ENCODE results near the gene ITGB6.
A peak's percentile ranks its signal among the peaks of the same experiment; 100 is the strongest.
"Not testable (repeated sequence)": the region's sequence is repeated elsewhere in the genome, so short reads cannot be mapped to it uniquely, and the experiment has no call there.

ITGB6 gene

DNA sequence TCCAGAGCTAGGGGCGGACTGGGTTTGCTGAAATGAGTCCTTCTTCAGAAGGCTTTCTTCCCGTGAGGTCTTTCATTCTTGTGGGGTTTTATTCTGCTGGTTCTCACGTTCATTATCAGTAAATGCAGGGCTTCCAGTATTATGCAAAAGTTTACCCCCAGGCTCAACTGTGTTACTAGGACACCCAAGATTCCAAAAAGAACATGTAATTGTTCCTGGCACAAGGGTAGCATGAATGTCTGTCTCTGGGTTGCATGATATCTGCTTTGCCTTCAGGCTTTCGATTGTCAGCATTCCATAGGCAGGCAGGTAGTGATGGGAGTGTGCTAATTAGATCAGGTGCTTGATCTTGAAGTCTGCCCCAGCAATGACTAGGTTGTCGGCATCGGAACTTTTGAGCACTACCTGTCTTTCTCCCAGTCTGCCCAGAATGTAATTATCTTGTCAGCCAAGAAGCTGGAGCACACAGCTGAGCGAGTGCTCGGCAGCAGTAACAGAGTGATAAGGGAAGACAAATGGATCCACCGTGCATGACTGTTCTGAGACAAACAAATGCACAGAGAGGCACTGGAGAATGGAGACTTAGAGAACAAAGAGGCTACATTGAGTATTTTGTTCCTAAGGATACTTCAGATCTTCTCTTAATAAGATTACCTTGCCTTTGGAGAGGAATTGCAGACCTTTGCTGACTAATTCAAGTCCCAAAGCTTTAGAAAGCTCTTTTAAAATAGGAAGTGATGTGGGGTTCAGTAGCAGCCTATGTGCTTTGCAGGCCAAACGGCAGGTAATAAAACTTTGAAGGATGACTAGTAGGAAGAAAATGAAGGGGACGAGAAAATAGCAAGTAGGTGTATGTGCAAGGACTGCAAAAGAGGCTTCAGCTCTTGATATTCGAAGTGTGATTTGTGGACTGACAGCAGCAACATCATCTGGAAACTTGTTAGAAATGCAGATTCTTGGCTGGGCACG, 41.9 kb downstream of the ITGB6 start:
- TF ChIP-seq, protein P1, sequence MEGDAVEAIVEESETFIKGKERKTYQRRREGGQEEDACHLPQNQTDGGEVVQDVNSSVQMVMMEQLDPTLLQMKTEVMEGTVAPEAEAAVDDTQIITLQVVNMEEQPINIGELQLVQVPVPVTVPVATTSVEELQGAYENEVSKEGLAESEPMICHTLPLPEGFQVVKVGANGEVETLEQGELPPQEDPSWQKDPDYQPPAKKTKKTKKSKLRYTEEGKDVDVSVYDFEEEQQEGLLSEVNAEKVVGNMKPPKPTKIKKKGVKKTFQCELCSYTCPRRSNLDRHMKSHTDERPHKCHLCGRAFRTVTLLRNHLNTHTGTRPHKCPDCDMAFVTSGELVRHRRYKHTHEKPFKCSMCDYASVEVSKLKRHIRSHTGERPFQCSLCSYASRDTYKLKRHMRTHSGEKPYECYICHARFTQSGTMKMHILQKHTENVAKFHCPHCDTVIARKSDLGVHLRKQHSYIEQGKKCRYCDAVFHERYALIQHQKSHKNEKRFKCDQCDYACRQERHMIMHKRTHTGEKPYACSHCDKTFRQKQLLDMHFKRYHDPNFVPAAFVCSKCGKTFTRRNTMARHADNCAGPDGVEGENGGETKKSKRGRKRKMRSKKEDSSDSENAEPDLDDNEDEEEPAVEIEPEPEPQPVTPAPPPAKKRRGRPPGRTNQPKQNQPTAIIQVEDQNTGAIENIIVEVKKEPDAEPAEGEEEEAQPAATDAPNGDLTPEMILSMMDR (IDR thresholded peaks at IDR 0.05) = no peak
- no peak overlapping the region for H2AFZ ChIP-seq
- H3K79me2 ChIP-seq = no peaks in the 10 kb centered on the region
- H3K9ac ChIP-seq = no peak overlapping the region
- no peak overlapping the region for H3K4me3 ChIP-seq (ENCODE audit: low read depth, low read length)
- no peak overlapping the region for H3K4me2 ChIP-seq (ENCODE audit: low read length)
- H3K36me3 ChIP-seq (ENCODE audit: control insufficient read depth, insufficient read depth, low read length) = no peaks in the 10 kb centered on the region
- no peaks in the 10 kb centered on the region for H3K27me3 ChIP-seq (ENCODE audit: control insufficient read depth, insufficient read depth, low read length)
- no peaks in the 10 kb centered on the region for H3K9me3 ChIP-seq (ENCODE audit: control insufficient read depth, low read length)
- no peaks in the 10 kb centered on the region for H3K4me1 ChIP-seq
- H3K27ac ChIP-seq = no peak overlapping the region

DNA sequence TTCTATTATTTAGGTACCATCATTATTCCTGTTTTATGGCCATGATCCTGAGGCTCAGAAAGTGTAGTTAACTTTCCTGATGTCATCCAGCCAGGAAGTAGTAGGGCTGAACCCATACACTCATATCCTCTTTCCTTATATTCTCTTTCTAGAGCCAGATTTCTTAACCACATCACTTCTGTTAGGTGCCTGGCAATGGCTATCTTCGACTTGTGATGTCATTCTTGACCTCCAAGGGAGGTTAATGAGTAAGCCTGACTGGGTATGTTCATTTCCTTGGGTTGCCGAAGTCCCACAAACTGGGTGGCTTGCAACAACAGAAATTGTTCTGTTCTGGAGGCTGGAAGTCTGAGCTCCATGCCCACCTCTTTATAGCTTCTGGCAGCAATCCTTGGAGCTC, 43.4 kb downstream of the ITGB6 start:
- Histone ChIP-seq H2AFZ (no peak overlapping the region), H3K36me3 (ENCODE audit: control insufficient read depth, insufficient read depth, low read length) (no peaks in the 10 kb centered on the region), H3K9ac (no peak overlapping the region), H3K79me2 (no peaks in the 10 kb centered on the region), H3K27me3 (ENCODE audit: control insufficient read depth, insufficient read depth, low read length) (no peaks in the 10 kb centered on the region), H3K4me3 (ENCODE audit: low read depth, low read length) (no peak overlapping the region), H3K9me3 (ENCODE audit: control insufficient read depth, low read length) (no peaks in the 10 kb centered on the region), H3K4me2 (ENCODE audit: low read length) (no peak overlapping the region), H3K4me1 (no peaks in the 10 kb centered on the region), H3K27ac (no peak overlapping the region)
- TF ChIP-seq, protein P1 (IDR thresholded peaks at IDR 0.05) = no peak

DNA sequence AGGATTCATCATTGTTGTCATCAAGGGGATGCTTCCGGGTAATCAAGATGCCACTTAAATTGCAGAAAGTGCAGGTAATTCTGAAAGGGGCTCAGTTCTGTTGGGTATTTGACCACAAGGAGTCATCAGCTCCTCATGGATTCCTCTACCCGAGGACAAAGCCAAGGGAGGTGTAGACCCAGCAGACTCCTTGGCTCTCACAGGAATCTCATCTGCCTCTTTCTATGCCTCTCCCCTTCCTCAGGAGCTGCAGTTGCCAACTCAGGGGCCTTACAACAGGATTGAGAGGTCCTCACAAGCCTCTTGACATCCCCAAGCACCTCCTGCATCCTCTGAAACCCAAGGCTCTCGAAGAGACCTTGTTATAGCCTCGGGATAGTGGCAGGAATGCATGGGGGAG, 44.0 kb downstream of the ITGB6 start:
- H3K27ac ChIP-seq = no peak overlapping the region
- H3K79me2 ChIP-seq = no peaks in the 10 kb centered on the region
- H3K4me3 ChIP-seq (ENCODE audit: low read depth, low read length) = no peak overlapping the region
- H3K4me2 ChIP-seq (ENCODE audit: low read length) = no peak overlapping the region
- H3K9me3 ChIP-seq (ENCODE audit: control insufficient read depth, low read length) = no peaks in the 10 kb centered on the region
- H3K4me1 ChIP-seq = no peaks in the 10 kb centered on the region
- no peak overlapping the region for H3K9ac ChIP-seq
- TF ChIP-seq, protein P1 (IDR thresholded peaks at IDR 0.05) = peak; percentile 13
- H2AFZ ChIP-seq = no peak overlapping the region
- no peaks in the 10 kb centered on the region for H3K36me3 ChIP-seq (ENCODE audit: control insufficient read depth, insufficient read depth, low read length)
- no peaks in the 10 kb centered on the region for H3K27me3 ChIP-seq (ENCODE audit: control insufficient read depth, insufficient read depth, low read length)

GRCh38 chr2:160148419-160148818, 51.7 kb downstream of the ITGB6 start:
- H3K4me3 ChIP-seq (ENCODE audit: low read depth, low read length); H3K4me1 ChIP-seq; H3K9me3 ChIP-seq (ENCODE audit: control insufficient read depth, low read length); H3K4me2 ChIP-seq (ENCODE audit: low read length); H3K36me3 ChIP-seq (ENCODE audit: control insufficient read depth, insufficient read depth, low read length); H3K79me2 ChIP-seq; H3K27me3 ChIP-seq (ENCODE audit: control insufficient read depth, insufficient read depth, low read length); H3K9ac ChIP-seq; H3K27ac ChIP-seq; H2AFZ ChIP-seq: not testable (repeated sequence)

DNA sequence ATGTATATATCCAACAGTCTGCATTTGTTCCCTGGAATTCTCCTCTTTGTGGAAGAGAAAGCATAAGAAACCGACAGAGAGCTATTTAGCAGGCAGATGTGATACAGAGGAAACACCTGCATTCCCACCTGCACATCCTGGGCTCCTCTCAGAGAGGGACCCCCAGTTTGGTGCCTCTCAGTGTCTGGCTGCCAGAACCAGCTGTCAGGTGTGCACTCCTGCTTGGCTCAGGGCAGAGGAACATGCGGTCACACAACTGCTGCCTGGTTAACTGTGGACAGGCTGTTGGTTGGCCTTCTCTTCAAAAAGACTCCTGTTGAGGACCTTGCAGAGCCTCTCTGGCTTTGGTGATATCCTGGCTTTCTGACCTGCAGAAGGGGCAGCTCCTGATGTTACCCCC, 54.6 kb downstream of the ITGB6 start:
- TF ChIP-seq, protein P1 (IDR thresholded peaks at IDR 0.05) = no peak
- H3K9me3 ChIP-seq (ENCODE audit: control insufficient read depth, low read length) = no peaks in the 10 kb centered on the region
- no peak overlapping the region for H2AFZ ChIP-seq
- H3K79me2 ChIP-seq = no peaks in the 10 kb centered on the region
- no peaks in the 10 kb centered on the region for H3K4me1 ChIP-seq
- H3K9ac ChIP-seq = no peak overlapping the region
- no peak overlapping the region for H3K27ac ChIP-seq
- H3K27me3 ChIP-seq (ENCODE audit: control insufficient read depth, insufficient read depth, low read length) = no peaks in the 10 kb centered on the region
- H3K4me3 ChIP-seq (ENCODE audit: low read depth, low read length) = no peak overlapping the region
- H3K4me2 ChIP-seq (ENCODE audit: low read length) = no peak overlapping the region
- no peaks in the 10 kb centered on the region for H3K36me3 ChIP-seq (ENCODE audit: control insufficient read depth, insufficient read depth, low read length)

All from parathyroid adenoma (tissue), 2 donors.